ENCODE measurements around the gene BCAR3.

BCAR3 gene

GRCh38 chr1:93603106-93603505 lies 78.5 kb downstream of the BCAR3 start:
- Histone ChIP-seq H2BK120ac (ENCODE audit: low read depth, low read length) (no peak overlapping the region), H4K91ac (ENCODE audit: low read length) (no peak overlapping the region), H3K18ac (ENCODE audit: low read depth in 1 of 2, low read length in 2 of 2) (peak overlapping the region in 1 of 2 experiments; percentile 42), H3K4me1 (ENCODE audit: control insufficient read depth, insufficient read depth, low read depth, low read length) (peaks cover 13% of the 10 kb centered on the region), H2BK15ac (ENCODE audit: low read depth, poor library complexity, severe bottlenecking) (no peak overlapping the region), H3K79me1 (replicated peaks; ENCODE audit: low read length, poor library complexity, severe bottlenecking) (peaks cover 19% of the 10 kb centered on the region), H3K4me2 (ENCODE audit: low read length, poor library complexity, severe bottlenecking) (no peak overlapping the region), H2AK5ac (ENCODE audit: low read length, severe bottlenecking) (no peak overlapping the region), H3K14ac (ENCODE audit: low read length in 2 of 2) (no peak overlapping the region), H3K27ac (ENCODE audit: low read length, poor library complexity, severe bottlenecking) (no peak overlapping the region), H4K8ac (ENCODE audit: low read length) (no peak overlapping the region), H2BK5ac (ENCODE audit: low read depth, low read length, poor library complexity, severe bottlenecking) (no peak overlapping the region), H2AFZ (ENCODE audit: low read depth, low read length) (no peak overlapping the region), H3K4ac (ENCODE audit: low read depth in 1 of 2, low read length in 2 of 2) (no peak overlapping the region), H3K23ac (ENCODE audit: low read length in 2 of 2) (no peak overlapping the region), H3K4me3 (ENCODE audit: insufficient read depth in 1 of 2, low read depth in 1 of 2, low read length in 2 of 2) (no peak overlapping the region), H2BK12ac (ENCODE audit: low read length in 2 of 2) (no peak overlapping the region), H3K9ac (ENCODE audit: low read length) (no peak overlapping the region), H3K9me3 (ENCODE audit: control insufficient read depth, low read length) (no peaks in the 10 kb centered on the region), H3K36me3 (ENCODE audit: control insufficient read depth in 1 of 2, insufficient read depth in 2 of 2, low read depth in 1 of 2, low read length in 2 of 2) (peaks cover 0 to 3% of the 10 kb centered on the region in 2 experiments), H3K27me3 (ENCODE audit: control insufficient read depth in 1 of 2, insufficient read depth in 1 of 2, low read length in 2 of 2) (no peaks in the 10 kb centered on the region)
- 99% methylated on average over 3 of the region's 3 CpGs for WGBS
- no peak for DNase-seq

GRCh38 chr1:93602101-93602500 lies 79.5 kb downstream of the BCAR3 start:
- WGBS: 98% methylated on average over 4 of the region's 4 CpGs
- Histone ChIP-seq H3K4me3 (ENCODE audit: insufficient read depth in 1 of 2, low read depth in 1 of 2, low read length in 2 of 2) (no peak overlapping the region), H2AK5ac (ENCODE audit: low read length, severe bottlenecking) (no peak overlapping the region), H3K4me1 (ENCODE audit: control insufficient read depth, insufficient read depth, low read depth, low read length) (peaks cover 7% of the 10 kb centered on the region), H3K27ac (ENCODE audit: low read length, poor library complexity, severe bottlenecking) (no peak overlapping the region), H3K18ac (ENCODE audit: low read depth in 1 of 2, low read length in 2 of 2) (no peak overlapping the region), H3K4me2 (ENCODE audit: low read length, poor library complexity, severe bottlenecking) (no peak overlapping the region), H4K8ac (ENCODE audit: low read length) (no peak overlapping the region), H3K14ac (ENCODE audit: low read length in 2 of 2) (no peak overlapping the region), H3K36me3 (ENCODE audit: control insufficient read depth in 1 of 2, insufficient read depth in 2 of 2, low read depth in 1 of 2, low read length in 2 of 2) (peaks cover 0 to 3% of the 10 kb centered on the region in 2 experiments), H2BK12ac (ENCODE audit: low read length in 2 of 2) (no peak overlapping the region), H2BK120ac (ENCODE audit: low read depth, low read length) (no peak overlapping the region), H3K23ac (ENCODE audit: low read length in 2 of 2) (no peak overlapping the region), H4K91ac (ENCODE audit: low read length) (no peak overlapping the region), H3K79me1 (replicated peaks; ENCODE audit: low read length, poor library complexity, severe bottlenecking) (peaks cover 25% of the 10 kb centered on the region), H2BK5ac (ENCODE audit: low read depth, low read length, poor library complexity, severe bottlenecking) (no peak overlapping the region), H3K9me3 (ENCODE audit: control insufficient read depth, low read length) (no peaks in the 10 kb centered on the region), H3K9ac (ENCODE audit: low read length) (no peak overlapping the region), H2AFZ (ENCODE audit: low read depth, low read length) (no peak overlapping the region), H2BK15ac (ENCODE audit: low read depth, poor library complexity, severe bottlenecking) (no peak overlapping the region), H3K27me3 (ENCODE audit: control insufficient read depth in 1 of 2, insufficient read depth in 1 of 2, low read length in 2 of 2) (no peaks in the 10 kb centered on the region), H3K4ac (ENCODE audit: low read depth in 1 of 2, low read length in 2 of 2) (no peak overlapping the region)
- no peak for DNase-seq

GRCh38 chr1:93601686-93602085 lies 80.0 kb downstream of the BCAR3 start:
- peaks cover 7% of the 10 kb centered on the region for H3K4me1 ChIP-seq (ENCODE audit: control insufficient read depth, insufficient read depth, low read depth, low read length)
- H3K4me2 ChIP-seq (ENCODE audit: low read length, poor library complexity, severe bottlenecking): no peak overlapping the region
- no peak overlapping the region for H2AFZ ChIP-seq (ENCODE audit: low read depth, low read length)
- no peak overlapping the region for H3K27ac ChIP-seq (ENCODE audit: low read length, poor library complexity, severe bottlenecking)
- DNase-seq: no peak
- no peaks in the 10 kb centered on the region for H3K9me3 ChIP-seq (ENCODE audit: control insufficient read depth, low read length)
- no peak overlapping the region for H3K4ac ChIP-seq (ENCODE audit: low read depth in 1 of 2, low read length in 2 of 2)
- no peak overlapping the region for H2BK15ac ChIP-seq (ENCODE audit: low read depth, poor library complexity, severe bottlenecking)
- peaks cover 0 to 3% of the 10 kb centered on the region in 2 experiments for H3K36me3 ChIP-seq (ENCODE audit: control insufficient read depth in 1 of 2, insufficient read depth in 2 of 2, low read depth in 1 of 2, low read length in 2 of 2)
- no peaks in the 10 kb centered on the region for H3K27me3 ChIP-seq (ENCODE audit: control insufficient read depth in 1 of 2, insufficient read depth in 1 of 2, low read length in 2 of 2)
- H2BK120ac ChIP-seq (ENCODE audit: low read depth, low read length): no peak overlapping the region
- no CpG with 5 or more reads among the region's 1 CpG for WGBS
- H3K18ac ChIP-seq (ENCODE audit: low read depth in 1 of 2, low read length in 2 of 2): no peak overlapping the region
- no peak overlapping the region for H2BK5ac ChIP-seq (ENCODE audit: low read depth, low read length, poor library complexity, severe bottlenecking)
- H2AK5ac ChIP-seq (ENCODE audit: low read length, severe bottlenecking): no peak overlapping the region
- H3K23ac ChIP-seq (ENCODE audit: low read length in 2 of 2): no peak overlapping the region
- H4K8ac ChIP-seq (ENCODE audit: low read length): no peak overlapping the region
- no peak overlapping the region for H3K14ac ChIP-seq (ENCODE audit: low read length in 2 of 2)
- no peak overlapping the region for H3K9ac ChIP-seq (ENCODE audit: low read length)
- H2BK12ac ChIP-seq (ENCODE audit: low read length in 2 of 2): no peak overlapping the region
- H3K4me3 ChIP-seq (ENCODE audit: insufficient read depth in 1 of 2, low read depth in 1 of 2, low read length in 2 of 2): no peak overlapping the region
- H3K79me1 ChIP-seq (replicated peaks; ENCODE audit: low read length, poor library complexity, severe bottlenecking): peaks cover 25% of the 10 kb centered on the region
- no peak overlapping the region for H4K91ac ChIP-seq (ENCODE audit: low read length)

- Histone ChIP-seq H2AK5ac (ENCODE audit: low read length, severe bottlenecking) (no peak overlapping the region), H4K8ac (ENCODE audit: low read length) (no peak overlapping the region), H3K14ac (ENCODE audit: low read length in 2 of 2) (peak overlapping the region in 1 of 2 experiments; percentile 5), H3K9me3 (ENCODE audit: control insufficient read depth, low read length) (no peaks in the 10 kb centered on the region), H3K4me3 (ENCODE audit: insufficient read depth in 1 of 2, low read depth in 1 of 2, low read length in 2 of 2) (no peak overlapping the region), H3K18ac (ENCODE audit: low read depth in 1 of 2, low read length in 2 of 2) (peak overlapping the region in 1 of 2 experiments; percentile 7), H3K9ac (ENCODE audit: low read length) (no peak overlapping the region), H2BK120ac (ENCODE audit: low read depth, low read length) (no peak overlapping the region), H3K79me1 (replicated peaks; ENCODE audit: low read length, poor library complexity, severe bottlenecking) (peaks cover 25% of the 10 kb centered on the region), H3K27me3 (ENCODE audit: control insufficient read depth in 1 of 2, insufficient read depth in 1 of 2, low read length in 2 of 2) (no peaks in the 10 kb centered on the region), H3K4me2 (ENCODE audit: low read length, poor library complexity, severe bottlenecking) (no peak overlapping the region), H3K4me1 (ENCODE audit: control insufficient read depth, insufficient read depth, low read depth, low read length) (peaks cover 5% of the 10 kb centered on the region), H2BK15ac (ENCODE audit: low read depth, poor library complexity, severe bottlenecking) (no peak overlapping the region), H2BK12ac (ENCODE audit: low read length in 2 of 2) (peak overlapping the region; percentile 0 to 31), H2AFZ (ENCODE audit: low read depth, low read length) (peak overlapping the region; percentile 18), H4K91ac (ENCODE audit: low read length) (no peak overlapping the region), H3K23ac (ENCODE audit: low read length in 2 of 2) (peak overlapping the region in 1 of 2 experiments; percentile 34), H3K4ac (ENCODE audit: low read depth in 1 of 2, low read length in 2 of 2) (peak overlapping the region in 1 of 2 experiments; percentile 19), H3K36me3 (ENCODE audit: control insufficient read depth in 1 of 2, insufficient read depth in 2 of 2, low read depth in 1 of 2, low read length in 2 of 2) (peaks cover 0 to 3% of the 10 kb centered on the region in 2 experiments), H3K27ac (ENCODE audit: low read length, poor library complexity, severe bottlenecking) (no peak overlapping the region), H2BK5ac (ENCODE audit: low read depth, low read length, poor library complexity, severe bottlenecking) (no peak overlapping the region)
- WGBS: 97% methylated on average over 2 of the region's 2 CpGs
- no peak for DNase-seq
Measured at GRCh38 chr1:93600663-93601062, 81.0 kb downstream of the BCAR3 start.

Measured in mesenchymal stem cell (in vitro differentiated cells and primary cell).